Natural killer cell (primary cell): ENCODE measurements around the gene CST8. TPM values are rescaled to one million over a fixed set of nuclear protein-coding genes. Genes with fewer than 3 reads are reported as not detected.

Experiments used
- ATAC-seq, 3 donors: fragments of 150-1000 bp in 2 of 3; fragments of 200-7000 bp in 1 of 3; cut with Tn5 transposase; 1 replicate in 1 of 3; 2 replicates in 2 of 3; pipeline ENCODE4 v1.10.0; 2021; ENCODE audit warnings: mild to moderate bottlenecking in 2 of 3, moderate library complexity in 2 of 3
- DNase-seq, 2 donors: peaks; one replicate each; pipeline versions ENCODE4 v3.0.0 to v3.0.0-alpha.2; 2013 to 2021; ENCODE audit warnings: mixed read lengths in 1 of 2
- H3K27ac ChIP-seq: one replicate; pipeline ENCODE4 v1.5.1; 2013; ENCODE audit warnings: mild to moderate bottlenecking, low read length
- H3K27me3 ChIP-seq: one replicate; pipeline ENCODE4 v1.6.1; 2013; ENCODE audit warnings: low read length; ENCODE audit not compliant: control insufficient read depth, insufficient read depth
- H3K36me3 ChIP-seq: one replicate; pipeline ENCODE4 v1.6.1; 2013; ENCODE audit warnings: low read length; ENCODE audit not compliant: control insufficient read depth, insufficient read depth
- H3K4me1 ChIP-seq: one replicate; pipeline ENCODE4 v1.6.1; 2013; ENCODE audit warnings: low read length; ENCODE audit not compliant: control insufficient read depth, insufficient read depth
- H3K4me3 ChIP-seq: one replicate; pipeline ENCODE4 v1.5.1; 2013; ENCODE audit warnings: low read length
- H3K9me3 ChIP-seq: one replicate; pipeline ENCODE4 v1.6.1; 2013; ENCODE audit warnings: low read length; ENCODE audit not compliant: control insufficient read depth, insufficient read depth
- H3K27ac Mint-ChIP-seq, 2 donors: one replicate each; pipeline ENCODE4 v1.8.0; 2022; ENCODE audit warnings: mild to moderate bottlenecking in 2 of 2, mixed read lengths in 2 of 2, moderate library complexity in 1 of 2
- H3K27me3 Mint-ChIP-seq, 2 donors: one replicate each; pipeline ENCODE4 v1.8.0; 2022; ENCODE audit warnings: low read depth in 2 of 2, mixed read lengths in 2 of 2
- H3K36me3 Mint-ChIP-seq: one replicate; pipeline ENCODE4 v1.8.0; 2022; ENCODE audit warnings: mixed read lengths
- H3K4me1 Mint-ChIP-seq, 2 donors: one replicate each; pipeline ENCODE4 v1.8.0; 2022; ENCODE audit warnings: mixed read lengths in 2 of 2
- H3K4me3 Mint-ChIP-seq: one replicate; pipeline ENCODE4 v1.8.0; 2022; ENCODE audit warnings: mild to moderate bottlenecking, moderate library complexity, mixed read lengths
- H3K9me3 Mint-ChIP-seq, 2 donors: one replicate each; pipeline ENCODE4 v1.8.0; 2022; ENCODE audit warnings: mixed read lengths in 2 of 2
- CTCF ChIP-seq: fragments of 200-600 bp; IDR thresholded peaks from one replicate; pipeline ENCODE4 v1.8.0; 2022; ENCODE audit warnings: antibody characterized with exemption
- WGBS: methylation state at CpG from one replicate; pipeline ENCODE4 v1.1.7; 2013; ENCODE audit warnings: missing lambda C conversion rate; ENCODE audit not compliant: insufficient coverage; 5-methylcytosine and 5-hydroxymethylcytosine counted together
- intact Hi-C: fragments of 100-400 bp; cut with micrococcal nuclease; formaldehyde crosslinking; loops from one replicate; pipeline ENCODE4 v1.14.2; 2022
- total RNA-seq, 4 donors: library from RNA; stranded (reverse); fragments of 120-200 nt in 1 of 4; gene quantifications; one replicate each; pipeline versions ENCODE4 v1.2.3 to v1.2.4, GENCODE V29; 2013 to 2022

CST8 gene
- total RNA-seq, 3 donors from 2014 or later (not counting 1 experiment from before 2014, with no cell fraction given), result not detected

- Mint-ChIP-seq H3K36me3 (no peaks in the 10 kb centered on the region), H3K27me3 (no peaks in the 10 kb centered on the region), H3K4me3 (no peak overlapping the region), H3K27ac (no peak overlapping the region), H3K9me3 (no peaks in the 10 kb centered on the region), H3K4me1 (peaks cover 48 to 49% of the 10 kb centered on the region in 2 donors)
- H3K36me3 ChIP-seq, result no peaks in the 10 kb centered on the region
- intact Hi-C loops, result no loop called here
- DNase-seq (no peak), ATAC-seq (no peak)
- no peak overlapping the region for H3K27ac ChIP-seq
- no peaks in the 10 kb centered on the region for H3K27me3 ChIP-seq
- TF ChIP-seq CTCF, result no peak
- H3K4me3 ChIP-seq, result no peak overlapping the region
- no peaks in the 10 kb centered on the region for H3K9me3 ChIP-seq
- peaks cover 42% of the 10 kb centered on the region for H3K4me1 ChIP-seq
- WGBS, result 91% methylated on average over 15 of the region's 15 CpGs
Observed at GRCh38 chr20:23453549-23454543, 37.1 kb upstream of the CST8 start.

GRCh38 chr20:23454816-23455215, 36.1 kb upstream of the CST8 start:
- H3K36me3 ChIP-seq, result no peaks in the 10 kb centered on the region
- H3K4me1 ChIP-seq, result peaks cover 36% of the 10 kb centered on the region
- H3K4me3 Mint-ChIP-seq, result no peak overlapping the region
- H3K9me3 Mint-ChIP-seq, result no peaks in the 10 kb centered on the region
- TF ChIP-seq CTCF, result no peak
- DNase-seq (no peak), ATAC-seq (no peak)
- peak overlapping the region; percentile 93 for H3K27ac ChIP-seq
- H3K27me3 ChIP-seq, result no peaks in the 10 kb centered on the region
- H3K4me3 ChIP-seq, result no peak overlapping the region
- WGBS, result no CpG with 5 or more reads among the region's 1 CpG
- no peaks in the 10 kb centered on the region for H3K27me3 Mint-ChIP-seq
- intact Hi-C loops, result no loop called here
- H3K36me3 Mint-ChIP-seq, result no peaks in the 10 kb centered on the region
- peak overlapping the region in 1 of 2 donors; percentile 97 for H3K27ac Mint-ChIP-seq
- peaks cover 48 to 49% of the 10 kb centered on the region in 2 donors for H3K4me1 Mint-ChIP-seq
- H3K9me3 ChIP-seq, result no peaks in the 10 kb centered on the region

- intact Hi-C loops, result loop anchor here (1.0 to 2.0 kb wide), 2 partner anchors 34 to 105 kb away; partner anchors contain the start of genes NAPB and NXT1
- H3K9me3 ChIP-seq, result no peaks in the 10 kb centered on the region
- no peaks in the 10 kb centered on the region for H3K36me3 ChIP-seq
- peak overlapping the region; percentile 88 for H3K4me3 Mint-ChIP-seq
- no peaks in the 10 kb centered on the region for H3K9me3 Mint-ChIP-seq
- H3K4me3 ChIP-seq, result no peak overlapping the region
- no peaks in the 10 kb centered on the region for H3K27me3 Mint-ChIP-seq
- H3K36me3 Mint-ChIP-seq, result no peaks in the 10 kb centered on the region
- DNase-seq (peak in 1 of 2 donors; percentile 19), ATAC-seq (peak in 2 of 3 donors; percentile 16 to 33)
- peak overlapping the region in 1 of 2 donors; percentile 97 for H3K27ac Mint-ChIP-seq
- peaks cover 36% of the 10 kb centered on the region for H3K4me1 ChIP-seq
- no peak for TF ChIP-seq CTCF
- WGBS, result 31% methylated on average over 7 of the region's 7 CpGs
- H3K4me1 Mint-ChIP-seq, result peaks cover 46 to 48% of the 10 kb centered on the region in 2 donors
- H3K27me3 ChIP-seq, result no peaks in the 10 kb centered on the region
- peak overlapping the region; percentile 93 for H3K27ac ChIP-seq
Observed at GRCh38 chr20:23455639-23456038, 35.3 kb upstream of the CST8 start.
